Hepatocyte (in vitro differentiated cells): Measurements from ENCODE around the gene FBP1.

Experiments used
- EZH2phosphoT487 ChIP-seq: fragments of 200-600 bp; sonication (generic); IDR thresholded peaks from one replicate; pipeline ENCODE4 v1.6.1; 2018; ENCODE audit warnings: antibody characterized with exemption, mild to moderate bottlenecking, low read depth, moderate library complexity; ENCODE audit not compliant: unreplicated experiment, severe bottlenecking
- TF ChIP-seq, protein P1 (sequence below): fragments of 200-600 bp; sonication (generic); IDR thresholded peaks from 2 replicates; pipeline ENCODE4 v1.5.1; 2016; ENCODE audit warnings: antibody characterized with exemption, mild to moderate bottlenecking; ENCODE audit not compliant: poor library complexity

DNA sequence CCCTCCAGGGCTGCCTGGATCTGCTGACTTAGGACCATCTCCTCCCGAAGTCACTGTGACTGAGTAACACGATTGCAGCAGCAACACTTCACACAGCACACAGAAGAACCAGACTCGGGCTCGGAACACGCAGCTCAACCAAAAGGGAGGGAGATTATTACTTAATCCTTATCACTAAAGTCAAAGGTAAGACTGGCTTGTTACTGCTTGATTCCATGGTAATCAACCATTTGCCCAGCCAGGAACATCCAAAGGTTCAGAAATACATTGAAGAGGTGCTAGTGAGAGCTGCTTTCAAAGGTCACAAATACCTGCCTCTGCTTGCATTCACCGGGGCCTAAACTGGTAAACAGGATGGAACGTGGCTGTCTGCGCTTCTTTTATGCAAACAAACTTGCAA, 7.7 kb downstream of the FBP1 start:
- TF ChIP-seq, protein P1, sequence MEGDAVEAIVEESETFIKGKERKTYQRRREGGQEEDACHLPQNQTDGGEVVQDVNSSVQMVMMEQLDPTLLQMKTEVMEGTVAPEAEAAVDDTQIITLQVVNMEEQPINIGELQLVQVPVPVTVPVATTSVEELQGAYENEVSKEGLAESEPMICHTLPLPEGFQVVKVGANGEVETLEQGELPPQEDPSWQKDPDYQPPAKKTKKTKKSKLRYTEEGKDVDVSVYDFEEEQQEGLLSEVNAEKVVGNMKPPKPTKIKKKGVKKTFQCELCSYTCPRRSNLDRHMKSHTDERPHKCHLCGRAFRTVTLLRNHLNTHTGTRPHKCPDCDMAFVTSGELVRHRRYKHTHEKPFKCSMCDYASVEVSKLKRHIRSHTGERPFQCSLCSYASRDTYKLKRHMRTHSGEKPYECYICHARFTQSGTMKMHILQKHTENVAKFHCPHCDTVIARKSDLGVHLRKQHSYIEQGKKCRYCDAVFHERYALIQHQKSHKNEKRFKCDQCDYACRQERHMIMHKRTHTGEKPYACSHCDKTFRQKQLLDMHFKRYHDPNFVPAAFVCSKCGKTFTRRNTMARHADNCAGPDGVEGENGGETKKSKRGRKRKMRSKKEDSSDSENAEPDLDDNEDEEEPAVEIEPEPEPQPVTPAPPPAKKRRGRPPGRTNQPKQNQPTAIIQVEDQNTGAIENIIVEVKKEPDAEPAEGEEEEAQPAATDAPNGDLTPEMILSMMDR, result no peak
- no peak for TF ChIP-seq EZH2phosphoT487
